Measurements from ENCODE around the gene NFRKB. TPM values are rescaled to one million over a fixed set of nuclear protein-coding genes. Genes with fewer than 3 reads are reported as not detected.

NFRKB gene
- total and polyA plus RNA-seq, 10 of the 15 experiments (the other 5 are each of a cell fraction or from before 2014, with no cell fraction given), result 3.7 to 21.7 (median 14.1) TPM

- Histone ChIP-seq H4K20me1 (ENCODE audit: control insufficient read depth, insufficient read depth) (no peaks in the 10 kb centered on the region), H3K27ac (ENCODE audit: control insufficient read depth, insufficient read depth) (no peak overlapping the region), H3K4me2 (ENCODE audit: control insufficient read depth, insufficient read depth) (no peak overlapping the region), H3K27me3 (replicated peaks in 1 of 2; ENCODE audit: control insufficient read depth in 2 of 2, insufficient read depth in 2 of 2, low read length in 1 of 2) (no peaks in the 10 kb centered on the region), H3K9ac (ENCODE audit: control insufficient read depth, insufficient read depth, low read length) (no peak overlapping the region), H3K4me1 (ENCODE audit: control insufficient read depth, insufficient read depth, low read length) (no peaks in the 10 kb centered on the region), H3K4me3 (no peak overlapping the region), H3K79me2 (ENCODE audit: control insufficient read depth, insufficient read depth, low read length) (no peaks in the 10 kb centered on the region), H2AFZ (ENCODE audit: control insufficient read depth, low read depth, low read length) (no peak overlapping the region), H3K36me3 (ENCODE audit: control insufficient read depth in 2 of 2, insufficient read depth in 2 of 2, low read length in 1 of 2) (peaks cover 16 to 23% of the 10 kb centered on the region in 2 experiments), H3K9me3 (replicated peaks; ENCODE audit: control insufficient read depth, insufficient read depth, low read length) (no peaks in the 10 kb centered on the region)
- 65% methylated on average over 4 of the region's 4 CpGs for WGBS (ENCODE audit: insufficient coverage, insufficient replicate concordance, low lambda C conversion rate, missing lambda C conversion rate)
- SMC1A ChIA-PET (ENCODE audit: uncharacterized antibody, unreplicated experiment), result no interaction called here
- POLR2A ChIA-PET, result no interaction called here
- CTCF ChIA-PET, result no interaction called here
- RAD21 ChIA-PET (ENCODE audit: unreplicated experiment), result no interaction called here
- intact Hi-C loops (cut with micrococcal nuclease; ENCODE audit: unreplicated experiment) (no loop called here), in situ Hi-C loops (cut with MboI) (no loop called here)
- TF ChIP-seq NFYA (IDR thresholded peaks at IDR 0.05; ENCODE audit: borderline replicate concordance, low read depth, low read length), result no peak
- TF ChIP-seq, protein P1, sequence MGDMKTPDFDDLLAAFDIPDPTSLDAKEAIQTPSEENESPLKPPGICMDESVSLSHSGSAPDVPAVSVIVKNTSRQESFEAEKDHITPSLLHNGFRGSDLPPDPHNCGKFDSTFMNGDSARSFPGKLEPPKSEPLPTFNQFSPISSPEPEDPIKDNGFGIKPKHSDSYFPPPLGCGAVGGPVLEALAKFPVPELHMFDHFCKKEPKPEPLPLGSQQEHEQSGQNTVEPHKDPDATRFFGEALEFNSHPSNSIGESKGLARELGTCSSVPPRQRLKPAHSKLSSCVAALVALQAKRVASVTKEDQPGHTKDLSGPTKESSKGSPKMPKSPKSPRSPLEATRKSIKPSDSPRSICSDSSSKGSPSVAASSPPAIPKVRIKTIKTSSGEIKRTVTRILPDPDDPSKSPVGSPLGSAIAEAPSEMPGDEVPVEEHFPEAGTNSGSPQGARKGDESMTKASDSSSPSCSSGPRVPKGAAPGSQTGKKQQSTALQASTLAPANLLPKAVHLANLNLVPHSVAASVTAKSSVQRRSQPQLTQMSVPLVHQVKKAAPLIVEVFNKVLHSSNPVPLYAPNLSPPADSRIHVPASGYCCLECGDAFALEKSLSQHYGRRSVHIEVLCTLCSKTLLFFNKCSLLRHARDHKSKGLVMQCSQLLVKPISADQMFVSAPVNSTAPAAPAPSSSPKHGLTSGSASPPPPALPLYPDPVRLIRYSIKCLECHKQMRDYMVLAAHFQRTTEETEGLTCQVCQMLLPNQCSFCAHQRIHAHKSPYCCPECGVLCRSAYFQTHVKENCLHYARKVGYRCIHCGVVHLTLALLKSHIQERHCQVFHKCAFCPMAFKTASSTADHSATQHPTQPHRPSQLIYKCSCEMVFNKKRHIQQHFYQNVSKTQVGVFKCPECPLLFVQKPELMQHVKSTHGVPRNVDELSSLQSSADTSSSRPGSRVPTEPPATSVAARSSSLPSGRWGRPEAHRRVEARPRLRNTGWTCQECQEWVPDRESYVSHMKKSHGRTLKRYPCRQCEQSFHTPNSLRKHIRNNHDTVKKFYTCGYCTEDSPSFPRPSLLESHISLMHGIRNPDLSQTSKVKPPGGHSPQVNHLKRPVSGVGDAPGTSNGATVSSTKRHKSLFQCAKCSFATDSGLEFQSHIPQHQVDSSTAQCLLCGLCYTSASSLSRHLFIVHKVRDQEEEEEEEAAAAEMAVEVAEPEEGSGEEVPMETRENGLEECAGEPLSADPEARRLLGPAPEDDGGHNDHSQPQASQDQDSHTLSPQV (IDR thresholded peaks at IDR 0.05), result no peak
- no peak for TF ChIP-seq STAT1 (conservative IDR thresholded peaks at IDR 0.05)
- no TSS peak for BruUV-seq (replicated peaks)
- no peak for DNase-seq (ENCODE audit: low read depth, low spot score)
- no peak for FAIRE-seq
- no peak for ATAC-seq
Observed at GRCh38 chr11:129865701-129866100, 29.7 kb downstream of the NFRKB start.

DNA sequence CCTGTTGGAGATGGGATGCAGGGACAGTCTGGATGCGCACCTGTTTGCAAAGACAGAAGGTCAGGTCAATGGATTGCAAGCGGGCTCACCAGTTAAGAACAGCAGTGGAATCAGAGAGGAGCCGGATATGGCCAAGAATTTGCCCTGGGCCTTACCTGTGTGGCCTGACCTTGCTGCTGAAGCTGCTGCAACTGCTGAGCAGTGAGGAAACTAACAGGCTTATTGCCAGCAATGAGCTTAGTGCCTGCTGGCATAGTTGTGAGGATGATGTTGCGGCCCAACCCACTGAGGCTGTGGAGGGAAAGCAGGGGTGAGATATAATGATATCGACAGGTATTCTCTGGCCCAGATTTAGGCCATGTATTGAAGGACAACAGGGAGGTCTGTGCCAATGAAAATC is 30.6 kb downstream of the NFRKB start:
- no peaks in the 10 kb centered on the region for H3K27me3 ChIP-seq (replicated peaks in 1 of 2; ENCODE audit: control insufficient read depth in 2 of 2, insufficient read depth in 2 of 2, low read length in 1 of 2)
- H3K9ac ChIP-seq (ENCODE audit: control insufficient read depth, insufficient read depth, low read length), result no peak overlapping the region
- H2AFZ ChIP-seq (ENCODE audit: control insufficient read depth, low read depth, low read length), result no peak overlapping the region
- H3K9me3 ChIP-seq (replicated peaks; ENCODE audit: control insufficient read depth, insufficient read depth, low read length), result no peaks in the 10 kb centered on the region
- no peaks in the 10 kb centered on the region for H4K20me1 ChIP-seq (ENCODE audit: control insufficient read depth, insufficient read depth)
- RAD21 ChIA-PET (ENCODE audit: unreplicated experiment), result no interaction called here
- no peak for FAIRE-seq
- CTCF ChIA-PET, result interaction anchor here (1.4 kb wide), 1 partner anchor 17 kb away, joined by 5 read pairs; no protein-coding TSS in a partner anchor
- WGBS (ENCODE audit: insufficient coverage, insufficient replicate concordance, low lambda C conversion rate, missing lambda C conversion rate), result 100% methylated on average over 5 of the region's 5 CpGs
- H3K79me2 ChIP-seq (ENCODE audit: control insufficient read depth, insufficient read depth, low read length), result no peaks in the 10 kb centered on the region
- no TSS peak for BruUV-seq (replicated peaks)
- ATAC-seq, result no peak
- H3K4me1 ChIP-seq (ENCODE audit: control insufficient read depth, insufficient read depth, low read length), result no peaks in the 10 kb centered on the region
- H3K27ac ChIP-seq (ENCODE audit: control insufficient read depth, insufficient read depth), result no peak overlapping the region
- no peak overlapping the region for H3K4me2 ChIP-seq (ENCODE audit: control insufficient read depth, insufficient read depth)
- SMC1A ChIA-PET (ENCODE audit: uncharacterized antibody, unreplicated experiment), result interaction anchor here (1.1 kb wide), 1 partner anchor 14 kb away, joined by 3 read pairs; no protein-coding TSS in a partner anchor
- in situ Hi-C loops (cut with MboI), result no loop called here
- no peak for DNase-seq (ENCODE audit: low read depth, low spot score)
- no peak overlapping the region for H3K4me3 ChIP-seq
- H3K36me3 ChIP-seq (ENCODE audit: control insufficient read depth in 2 of 2, insufficient read depth in 2 of 2, low read length in 1 of 2), result peaks cover 11 to 20% of the 10 kb centered on the region in 2 experiments
- POLR2A ChIA-PET, result no interaction called here
- intact Hi-C loops (cut with micrococcal nuclease; ENCODE audit: unreplicated experiment), result no loop called here
- no peak for TF ChIP-seq MLLT1 (IDR thresholded peaks at IDR 0.05)
- TF ChIP-seq MYC (IDR thresholded peaks at IDR 0.05; ENCODE audit: insufficient read depth, insufficient read length, insufficient replicate concordance, low read length, severe bottlenecking), result no peak
- no peak for TF ChIP-seq BMI1 (IDR thresholded peaks at IDR 0.05; ENCODE audit: borderline replicate concordance)
- no peak for TF ChIP-seq BCL3 (IDR thresholded peaks at IDR 0.05; ENCODE audit: borderline replicate concordance, insufficient read depth, low read depth, low read length, poor library complexity, severe bottlenecking)
- no peak for TF ChIP-seq RB1 (IDR thresholded peaks at IDR 0.05; ENCODE audit: borderline replicate concordance)
- no peak for TF ChIP-seq ATF3 (IDR thresholded peaks at IDR 0.05; ENCODE audit: borderline replicate concordance, extremely low read depth, low read depth, low read length)

All from GM12878 (cell line).